ENCODE measurements around the gene PCDHGA1.
A peak's percentile ranks its signal among the peaks of the same experiment; 100 is the strongest.
"Not testable (repeated sequence)": the region's sequence is repeated elsewhere in the genome, so short reads cannot be mapped to it uniquely, and the experiment has no call there.

PCDHGA1 gene

GRCh38 chr5:141349917-141350619 lies 19.8 kb downstream of the PCDHGA1 start, which contains the start of gene PCDHGB1:
Gene PCDHGB1, plus strand, starts transcription at chr5:141350099. Its CDS starts 162 bp downstream, at chr5:141350261.
- peak; percentile 77 for DNase-seq

GRCh38 chr5:141351591-141351990 lies 21.3 kb downstream of the PCDHGA1 start:
- no peak for DNase-seq

GRCh38 chr5:141354900-141355469 lies 24.7 kb downstream of the PCDHGA1 start, which contains the start of gene PCDHGA4:
Gene PCDHGA4, plus strand, starts transcription at chr5:141355021. Its CDS starts 87 bp downstream, at chr5:141355108.
- DNase-seq, result peak; percentile 26

GRCh38 chr5:141355641-141356040 lies 25.3 kb downstream of the PCDHGA1 start:
- DNase-seq, result no peak

GRCh38 chr5:141356133-141356532 lies 25.8 kb downstream of the PCDHGA1 start:
- no peak for DNase-seq

- DNase-seq, result no peak
These were observed 26.6 kb downstream of the PCDHGA1 start for GRCh38 chr5:141356950-141357349.

- DNase-seq, result peak; percentile 50
These were observed 29.6 kb downstream of the PCDHGA1 start, which contains the start of gene PCDHGB2 for GRCh38 chr5:141359790-141360426. Gene PCDHGB2, plus strand, starts transcription at chr5:141359994. Its CDS starts 142 bp downstream, at chr5:141360136.

- no peak for DNase-seq
These were observed 30.4 kb downstream of the PCDHGA1 start for GRCh38 chr5:141360685-141361084.

GRCh38 chr5:141362719-141363118 lies 32.4 kb downstream of the PCDHGA1 start:
- DNase-seq, result no peak

GRCh38 chr5:141363952-141364660 lies 33.8 kb downstream of the PCDHGA1 start, which contains the start of gene PCDHGA5:
Gene PCDHGA5, plus strand, starts transcription at chr5:141364162. Its CDS starts 169 bp downstream, at chr5:141364331.
- no peak for DNase-seq

- DNase-seq, result no peak
These were observed 35.9 kb downstream of the PCDHGA1 start for GRCh38 chr5:141366016-141366896.

GRCh38 chr5:141369994-141370848 lies 39.9 kb downstream of the PCDHGA1 start, which contains the start of gene PCDHGB3:
Gene PCDHGB3, plus strand, starts transcription at chr5:141370242. Its CDS starts 153 bp downstream, at chr5:141370395.
- peak; percentile 69 for DNase-seq

GRCh38 chr5:141371572-141372475 lies 41.5 kb downstream of the PCDHGA1 start:
- DNase-seq, result no peak

GRCh38 chr5:141373673-141374317 lies 43.5 kb downstream of the PCDHGA1 start, which contains the start of gene PCDHGA6:
Gene PCDHGA6, plus strand, starts transcription at chr5:141373891. Its CDS starts 193 bp downstream, at chr5:141374084.
- peak; percentile 38 for DNase-seq

- DNase-seq, result no peak
These were observed 44.3 kb downstream of the PCDHGA1 start for GRCh38 chr5:141374627-141375026.

- not testable (repeated sequence) for DNase-seq
These were observed 45.3 kb downstream of the PCDHGA1 start for GRCh38 chr5:141375444-141376155.

GRCh38 chr5:141382469-141383294 lies 52.4 kb downstream of the PCDHGA1 start, which contains the start of gene PCDHGA7:
Gene PCDHGA7, plus strand, starts transcription at chr5:141382742. Its CDS starts 158 bp downstream, at chr5:141382900.
- peak; percentile 24 for DNase-seq

Measured in RPMI8226 (cell line).